ENCODE results near the gene RSPO4.

- TF ChIP-seq CTCF (IDR thresholded peaks at IDR 0.05) (no peak), POLR2A (IDR thresholded peaks at IDR 0.05) (no peak), POLR2AphosphoS5 (IDR thresholded peaks at IDR 0.05) (no peak)
These were observed 62.5 kb downstream of the RSPO4 start for GRCh38 chr20:939606-940005.
